A172 (cell line): ENCODE results near the gene HOXA3. TPM values are rescaled to one million over a fixed set of nuclear protein-coding genes. Genes with fewer than 3 reads are reported as not detected.

Experiments
- DNase-seq: peaks from one replicate; pipeline ENCODE4 v3.0.0-alpha.2; 2015; ENCODE audit warnings: low spot score
- total RNA-seq: library from RNA; depleted of rRNA; stranded (reverse); fragments of >200 nt; shearing (Covaris generic); gene quantifications from 2 replicates; pipeline ENCODE4 v1.2.3, GENCODE V29; 2014

Gene HOXA3
- total RNA-seq, 1 experiment from 2014 or later, result 0.41 TPM

DNA sequence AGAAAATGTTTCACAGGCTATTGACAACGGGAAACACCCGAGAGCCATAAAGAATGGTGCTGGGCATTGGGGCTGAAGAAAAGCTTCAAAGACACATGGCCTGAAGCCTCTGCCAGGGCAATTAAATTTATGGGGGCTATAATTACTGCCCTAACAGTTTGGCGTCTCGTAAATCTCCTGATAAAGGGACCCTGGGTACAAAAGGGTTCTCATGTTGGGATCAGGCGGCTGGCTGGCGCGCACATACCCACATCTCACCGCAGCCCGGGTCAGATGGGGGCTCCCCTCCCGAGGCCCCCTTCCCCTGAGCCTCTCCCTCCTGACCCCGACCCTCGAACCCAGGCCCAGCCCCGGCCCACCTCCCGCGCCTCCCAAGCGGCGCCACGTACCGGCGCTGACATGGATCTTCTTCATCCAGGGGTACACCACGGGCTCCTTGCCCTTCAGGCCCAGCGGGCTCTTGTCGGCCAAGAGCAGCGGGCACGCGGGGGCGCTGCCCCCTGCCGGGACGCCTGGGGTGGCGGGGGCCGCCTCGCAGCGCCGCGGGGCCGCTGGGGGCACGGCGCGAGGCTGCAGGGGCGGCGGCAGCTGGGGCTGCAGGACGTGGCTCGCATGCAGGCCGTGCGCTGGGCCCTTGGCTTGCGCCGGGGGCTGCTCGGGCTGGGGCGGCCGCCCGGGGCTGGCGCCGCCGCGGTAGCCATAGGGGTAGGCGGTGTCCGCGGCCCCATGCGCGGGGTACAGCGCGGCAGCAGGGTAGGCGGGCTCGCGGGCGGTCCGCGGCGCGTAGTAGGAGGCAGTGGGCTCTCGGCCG, 22.4 kb downstream of the HOXA3 start:
- DNase-seq, result no peak

DNA sequence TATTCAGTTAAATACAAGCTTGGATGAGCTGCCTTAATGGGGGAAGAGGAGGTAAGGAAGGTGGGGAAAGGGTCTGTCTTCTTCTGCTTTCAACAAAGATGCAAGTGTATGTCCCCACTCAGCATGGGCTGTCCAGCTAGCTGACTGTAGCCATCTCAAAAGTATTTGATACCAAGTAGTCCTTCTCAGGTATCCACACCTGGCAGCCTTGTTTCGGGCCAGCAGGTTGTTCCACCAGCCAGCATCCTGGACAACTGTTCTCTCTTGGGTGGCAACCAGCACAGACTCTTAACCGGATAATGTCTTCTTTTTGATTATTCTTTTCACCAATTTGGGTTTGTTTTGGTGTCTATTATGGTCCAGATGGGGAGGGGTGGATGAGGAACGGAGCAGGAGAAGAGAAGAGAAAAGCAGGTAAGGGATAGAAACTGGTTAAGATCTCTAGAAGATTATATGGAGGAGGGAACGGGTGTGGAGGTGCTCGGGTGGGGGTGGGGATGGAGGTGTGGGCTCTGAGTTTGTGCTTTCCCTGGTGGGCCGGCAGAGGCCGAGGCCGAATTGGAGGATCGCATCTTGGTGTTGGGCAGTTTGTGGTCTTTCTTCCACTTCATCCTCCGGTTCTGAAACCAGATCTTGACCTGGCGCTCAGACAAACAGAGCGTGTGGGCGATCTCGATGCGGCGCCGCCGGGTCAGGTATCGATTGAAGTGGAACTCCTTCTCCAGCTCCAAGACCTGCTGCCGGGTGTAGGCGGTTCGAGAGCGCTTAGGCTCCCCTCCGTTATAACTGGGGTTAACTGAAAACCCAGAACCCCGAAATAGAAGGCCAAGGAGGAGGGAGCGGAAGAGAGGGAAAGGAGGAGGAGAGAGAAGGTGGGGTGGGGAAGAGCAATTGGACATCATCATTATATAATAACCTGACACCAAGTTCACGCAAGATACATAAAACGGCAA, 23.3 kb downstream of the HOXA3 start:
- DNase-seq, result no peak

DNA sequence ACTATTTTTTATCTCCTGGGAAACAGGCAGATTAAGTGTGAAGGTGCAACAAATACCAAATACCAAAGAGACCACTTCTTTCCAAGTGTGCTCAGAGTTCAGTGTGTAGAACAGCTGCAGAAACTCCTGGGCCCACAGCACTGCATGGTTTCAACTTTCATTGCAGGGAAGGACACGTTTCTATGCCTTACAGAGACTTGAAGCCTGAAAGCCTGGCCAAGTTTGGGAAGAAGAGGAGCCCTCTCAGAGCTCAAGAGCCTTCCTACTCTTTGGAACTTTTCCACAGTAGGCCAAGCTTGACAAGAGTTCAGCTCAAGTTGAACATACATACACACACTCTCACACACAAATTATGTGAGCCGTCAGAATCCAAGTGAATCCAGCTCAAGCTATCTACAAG, 24.3 kb downstream of the HOXA3 start:
- DNase-seq, result no peak

DNA sequence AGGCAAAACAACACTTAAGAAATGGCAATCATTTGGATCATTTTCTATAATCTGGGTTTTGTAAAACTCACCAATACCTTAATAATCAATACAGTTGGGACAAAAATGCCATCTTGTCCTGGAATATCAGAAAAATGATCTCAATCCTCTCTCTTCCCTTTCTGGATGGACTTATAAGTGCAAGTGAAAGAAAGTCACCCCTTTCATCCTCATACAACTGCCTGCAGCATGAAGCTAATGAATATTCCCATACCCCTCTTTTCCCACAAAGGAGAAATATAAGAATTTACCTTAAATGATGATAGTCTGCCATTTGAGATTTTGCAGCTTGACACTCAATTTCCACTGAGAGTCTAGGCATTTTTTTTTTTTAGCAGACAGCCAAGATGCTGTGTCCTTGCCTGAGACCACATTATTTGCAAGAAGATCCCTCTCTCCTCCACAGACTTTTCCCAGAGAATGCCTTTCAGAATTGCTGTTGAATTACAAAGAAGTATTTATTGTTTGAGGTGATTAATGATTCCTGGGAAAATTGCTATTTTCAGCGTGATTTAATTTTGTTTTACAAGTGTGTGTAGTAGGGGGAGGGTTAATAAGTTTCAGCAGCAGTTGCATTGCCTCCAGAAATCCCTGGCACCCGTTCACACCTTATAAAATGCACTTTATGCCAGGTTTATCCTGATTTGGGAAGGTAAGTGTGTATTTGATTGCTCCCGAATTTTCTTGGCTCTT, 25.6 kb downstream of the HOXA3 start:
- no peak for DNase-seq

DNA sequence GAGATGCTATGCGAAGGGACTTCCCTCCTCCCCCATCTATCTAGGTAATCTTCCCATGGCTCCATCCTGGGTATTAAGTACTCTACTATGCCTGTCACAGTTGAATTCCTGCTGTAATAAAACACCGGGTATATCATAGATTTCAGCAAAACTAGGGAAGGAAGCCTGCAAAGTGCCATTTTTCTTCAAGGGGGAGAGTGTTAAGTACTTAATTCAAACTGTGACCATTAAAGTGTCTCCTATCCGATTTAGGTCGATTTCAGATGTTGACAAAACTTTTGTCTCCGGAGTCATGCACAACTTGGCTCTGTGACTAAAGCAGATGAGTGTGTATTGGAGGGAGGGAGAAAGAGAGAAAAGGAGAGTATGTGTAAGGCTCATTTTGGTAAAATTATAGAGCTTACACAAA, 26.4 kb downstream of the HOXA3 start:
- no peak for DNase-seq

DNA sequence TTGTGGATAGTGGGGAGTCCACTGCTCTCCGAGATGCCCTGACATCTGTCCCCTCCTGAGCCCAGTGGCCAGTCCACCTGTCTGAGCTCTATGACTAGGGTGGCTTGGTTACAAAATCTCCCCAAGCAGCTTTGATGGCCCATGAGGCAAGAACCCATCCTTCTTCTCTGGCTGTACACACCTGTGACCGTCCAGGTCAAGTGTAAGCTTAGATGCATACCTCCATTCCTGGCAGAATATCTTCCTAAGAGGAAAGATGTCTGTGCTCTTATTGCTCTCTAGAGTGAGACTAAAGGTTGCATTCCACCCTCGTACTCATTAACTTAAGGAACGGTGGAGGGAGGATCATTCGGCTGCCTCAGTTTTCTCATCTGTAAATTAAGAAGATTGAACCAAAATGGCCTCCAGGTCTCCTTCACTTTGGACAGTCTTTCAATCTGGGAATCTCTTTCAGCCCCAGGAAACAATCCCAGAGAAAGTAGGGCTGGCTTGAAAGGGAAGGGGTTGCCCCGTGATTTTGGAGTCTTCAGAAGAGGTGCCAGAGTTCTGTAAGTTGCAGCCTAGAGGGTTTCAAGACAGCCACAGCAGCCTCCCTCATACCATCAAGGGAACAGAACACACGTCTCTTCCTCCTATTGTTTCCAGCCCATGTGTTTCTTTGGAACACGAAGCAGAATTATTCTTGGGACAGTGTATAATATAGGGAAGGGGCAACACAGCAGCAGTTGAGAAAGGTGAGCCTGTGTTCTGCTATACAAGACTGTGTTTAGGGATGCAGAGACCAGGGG, 27.3 kb downstream of the HOXA3 start:
- DNase-seq, result no peak

DNA sequence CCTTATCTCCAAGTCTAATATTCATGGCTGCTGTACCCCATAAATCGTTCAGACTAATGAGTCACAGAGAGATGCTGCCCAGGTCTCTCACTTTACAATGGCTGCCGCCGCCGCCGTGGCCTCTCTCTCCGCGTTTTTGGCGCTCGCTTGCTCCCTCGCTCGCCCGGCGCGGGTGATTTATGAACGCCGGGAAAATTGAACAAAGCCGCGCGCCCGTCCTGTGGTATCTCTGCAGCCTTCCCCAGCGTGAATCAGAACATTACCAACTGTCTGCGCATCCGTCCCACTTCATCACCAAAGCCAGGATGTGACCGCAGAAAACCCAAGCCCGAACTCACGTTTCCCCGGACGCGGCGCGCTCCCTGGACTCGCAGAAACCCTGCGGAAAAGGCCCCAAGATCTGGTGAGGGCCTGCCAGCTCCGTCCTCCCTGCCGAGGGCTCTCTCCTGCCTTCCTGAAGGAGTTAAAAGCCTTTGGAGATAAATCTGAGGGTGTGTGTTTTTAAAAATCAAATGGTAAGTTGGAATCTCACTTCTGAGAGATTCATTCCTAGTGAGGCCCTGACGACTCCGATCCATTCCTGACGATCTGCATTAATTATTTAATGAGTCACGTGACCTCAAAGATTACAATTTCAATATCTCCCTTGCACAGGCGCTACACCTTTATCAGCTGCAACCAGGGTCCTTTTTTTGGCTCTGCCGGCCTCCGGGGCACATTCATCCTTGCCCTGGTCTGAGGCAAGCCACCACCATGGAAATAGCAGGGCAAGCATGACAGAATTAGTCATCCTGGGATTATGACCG, 28.1 kb downstream of the HOXA3 start:
- peak; percentile 94 for DNase-seq

DNA sequence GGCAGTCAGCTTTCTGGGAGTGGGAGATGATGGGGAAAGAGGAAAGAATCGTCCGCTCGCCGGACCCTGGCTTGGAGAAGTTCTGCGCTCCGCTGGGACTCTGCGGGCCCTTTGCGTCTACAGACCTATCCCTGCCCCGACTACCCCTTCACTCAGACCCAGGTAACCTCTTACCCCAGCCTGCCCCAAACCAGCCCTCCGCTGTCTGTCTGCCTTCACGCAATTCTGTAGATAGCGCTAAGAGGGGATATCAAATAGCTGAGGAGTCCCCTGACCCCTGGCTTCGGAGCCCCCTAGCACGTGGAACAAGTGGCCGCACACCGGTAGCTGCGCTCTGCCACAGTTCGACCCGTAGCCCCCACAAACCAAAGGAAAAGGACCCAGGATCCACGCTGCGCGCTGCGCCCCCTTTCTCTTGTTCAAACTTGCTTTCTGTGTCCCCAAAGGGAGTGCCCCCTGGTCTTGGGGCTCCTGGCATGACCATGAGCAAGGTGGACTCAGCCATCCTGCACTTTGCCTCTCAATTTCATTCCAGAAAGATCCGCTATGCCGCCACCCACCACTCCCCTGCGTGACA, 28.8 kb downstream of the HOXA3 start:
- DNase-seq, result no peak

DNA sequence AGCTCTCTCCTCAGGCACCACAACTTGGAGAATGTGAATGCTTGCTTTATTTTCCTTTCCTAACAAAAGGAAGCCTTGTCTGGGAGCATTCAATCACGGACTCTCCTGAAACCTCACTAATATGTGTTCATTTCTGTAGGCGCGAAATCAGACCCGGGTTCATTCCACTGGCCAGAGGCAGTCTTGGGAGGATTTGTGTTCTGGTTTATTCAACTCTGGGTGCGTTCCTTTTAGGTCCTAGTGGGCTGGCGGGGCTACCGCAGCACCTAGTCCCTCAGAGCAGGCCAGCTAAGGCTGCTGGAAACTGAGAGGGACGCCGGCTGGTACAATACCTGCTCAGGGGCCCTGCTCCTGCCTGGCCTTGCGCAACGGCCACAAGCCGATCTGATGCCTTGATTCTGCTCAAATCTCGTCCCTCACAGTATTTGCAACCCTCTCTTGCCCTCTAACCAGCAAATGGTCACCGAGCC, 29.3 kb downstream of the HOXA3 start:
- DNase-seq, result no peak

DNA sequence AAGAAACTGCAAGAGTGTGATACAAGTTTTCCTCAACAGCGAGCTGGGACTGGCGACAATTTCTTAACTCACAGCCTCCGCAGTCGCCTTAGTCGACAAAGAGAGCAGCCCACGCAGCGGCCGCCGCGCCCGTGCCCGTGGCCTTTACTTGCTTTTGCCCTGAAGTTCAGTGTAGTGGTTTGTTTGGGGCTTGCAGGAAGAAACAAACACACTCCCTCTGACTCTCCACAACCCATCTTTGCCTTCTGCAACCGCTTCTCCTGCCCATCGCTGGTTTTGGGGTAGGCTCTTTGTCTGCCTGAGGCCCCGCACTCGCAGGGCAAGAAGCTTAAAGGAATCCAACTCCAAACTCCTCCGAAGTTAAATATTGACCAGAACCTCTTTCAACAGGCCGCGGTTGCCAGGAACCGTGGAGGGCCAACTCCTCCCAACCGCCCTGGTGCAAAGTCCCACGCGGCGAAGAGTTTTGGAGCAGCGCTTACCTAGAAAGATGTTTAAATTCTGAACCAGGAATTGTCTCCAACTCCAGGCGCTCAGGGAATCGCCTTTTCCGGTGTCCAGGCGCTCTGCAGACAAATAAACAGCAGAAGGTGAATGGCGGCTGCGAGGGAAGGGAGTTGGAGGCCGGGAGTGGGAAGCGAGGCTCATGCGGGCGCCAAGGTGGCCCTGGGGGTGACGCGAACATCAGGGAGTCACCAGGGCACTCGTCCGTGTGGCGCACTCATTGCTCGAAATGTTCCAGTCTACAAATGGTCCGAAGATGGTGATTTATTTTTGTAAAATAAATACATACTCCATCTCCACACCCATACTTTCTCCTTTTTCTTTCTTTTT, 30.1 kb downstream of the HOXA3 start:
- no peak for DNase-seq

DNA sequence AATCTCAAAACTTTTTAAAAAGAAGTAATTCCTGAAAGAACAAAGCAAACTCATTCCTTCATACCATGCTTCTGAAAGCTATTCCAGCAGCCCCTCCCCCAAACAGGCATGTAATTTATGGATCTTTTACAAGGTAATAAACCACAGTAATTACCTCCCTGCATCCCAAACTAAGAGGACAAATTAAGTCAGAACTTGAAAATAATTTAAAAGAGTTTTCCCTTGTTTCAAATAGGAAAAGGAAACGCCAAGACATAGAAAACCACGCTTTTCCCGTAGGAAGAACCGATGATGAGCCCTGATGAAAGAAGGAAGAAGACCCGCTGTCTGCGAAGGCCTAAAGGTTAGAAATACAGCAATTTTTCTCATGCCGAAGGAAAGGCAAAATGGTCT, 30.7 kb downstream of the HOXA3 start:
- DNase-seq, result no peak

DNA sequence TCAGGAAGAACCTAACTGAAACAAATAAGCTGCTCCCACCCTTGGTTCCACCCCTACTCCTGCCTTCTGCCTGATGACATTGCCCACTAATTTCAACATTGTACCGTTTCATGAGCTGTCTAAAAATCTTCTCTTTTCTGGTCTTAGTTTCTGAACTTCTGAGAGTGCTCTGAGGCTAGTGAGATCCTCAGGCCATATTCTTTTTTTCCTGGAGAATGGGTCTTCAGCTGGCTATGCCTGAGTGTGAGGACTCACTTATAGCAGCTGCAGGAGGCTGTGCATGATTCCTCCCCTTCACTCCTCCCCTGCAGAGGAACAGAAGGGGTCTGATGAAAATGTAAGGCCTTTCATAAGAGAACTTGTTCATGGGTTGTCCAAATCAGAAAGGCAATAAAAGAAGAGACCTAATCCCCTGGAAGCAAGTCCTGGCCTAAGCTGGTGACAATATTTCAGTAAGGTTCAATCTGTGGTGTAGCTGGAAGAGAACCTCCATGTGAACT, 32.9 kb downstream of the HOXA3 start:
- no peak for DNase-seq

DNA sequence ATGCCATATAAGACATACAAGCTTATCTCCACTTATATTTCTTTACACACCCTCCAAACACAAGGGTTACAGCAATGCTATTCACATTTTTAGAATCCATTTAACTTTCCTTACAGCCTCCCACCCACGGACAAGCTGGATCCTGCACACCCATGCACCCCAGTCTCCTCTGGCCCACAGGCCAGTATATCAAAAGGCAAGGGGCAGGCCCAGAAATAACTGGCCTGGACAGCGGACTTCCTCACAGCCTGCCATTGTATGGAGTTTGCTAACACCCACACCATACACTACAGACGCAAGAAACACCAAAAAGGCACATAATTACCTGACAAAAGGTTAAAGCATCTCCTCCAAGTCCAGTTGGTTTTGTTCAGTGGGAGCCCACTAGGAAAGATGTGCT, 33.8 kb downstream of the HOXA3 start:
- DNase-seq, result no peak

DNA sequence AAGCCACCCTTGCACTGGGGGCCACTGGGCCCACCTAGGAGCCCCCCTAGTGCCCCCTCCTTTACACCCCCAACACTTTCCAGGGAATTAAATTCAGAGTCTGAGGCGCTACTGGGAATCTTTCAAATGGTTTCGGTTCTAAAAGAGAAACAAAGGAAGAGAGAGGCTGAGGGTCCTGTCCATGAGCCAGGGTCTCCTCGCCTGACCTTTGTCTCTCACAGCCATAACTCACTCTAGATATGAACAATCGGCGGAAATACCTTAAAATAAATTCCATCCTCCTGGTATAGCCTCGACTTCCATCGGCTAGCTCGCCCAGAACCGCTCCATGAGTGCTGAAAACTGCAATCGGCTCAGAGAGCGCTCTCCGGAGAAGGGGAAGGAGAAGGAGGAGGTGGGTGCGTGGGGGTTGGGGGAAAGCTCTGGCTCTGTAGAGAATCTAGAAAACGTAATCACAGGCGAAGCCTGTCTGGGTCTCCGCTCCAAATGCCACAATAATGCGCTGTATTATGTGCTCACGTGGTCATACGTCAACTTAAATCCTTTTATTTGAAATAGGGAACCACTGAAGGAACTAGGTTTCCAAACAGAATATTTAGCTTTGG, 34.4 kb downstream of the HOXA3 start:
- DNase-seq, result no peak

DNA sequence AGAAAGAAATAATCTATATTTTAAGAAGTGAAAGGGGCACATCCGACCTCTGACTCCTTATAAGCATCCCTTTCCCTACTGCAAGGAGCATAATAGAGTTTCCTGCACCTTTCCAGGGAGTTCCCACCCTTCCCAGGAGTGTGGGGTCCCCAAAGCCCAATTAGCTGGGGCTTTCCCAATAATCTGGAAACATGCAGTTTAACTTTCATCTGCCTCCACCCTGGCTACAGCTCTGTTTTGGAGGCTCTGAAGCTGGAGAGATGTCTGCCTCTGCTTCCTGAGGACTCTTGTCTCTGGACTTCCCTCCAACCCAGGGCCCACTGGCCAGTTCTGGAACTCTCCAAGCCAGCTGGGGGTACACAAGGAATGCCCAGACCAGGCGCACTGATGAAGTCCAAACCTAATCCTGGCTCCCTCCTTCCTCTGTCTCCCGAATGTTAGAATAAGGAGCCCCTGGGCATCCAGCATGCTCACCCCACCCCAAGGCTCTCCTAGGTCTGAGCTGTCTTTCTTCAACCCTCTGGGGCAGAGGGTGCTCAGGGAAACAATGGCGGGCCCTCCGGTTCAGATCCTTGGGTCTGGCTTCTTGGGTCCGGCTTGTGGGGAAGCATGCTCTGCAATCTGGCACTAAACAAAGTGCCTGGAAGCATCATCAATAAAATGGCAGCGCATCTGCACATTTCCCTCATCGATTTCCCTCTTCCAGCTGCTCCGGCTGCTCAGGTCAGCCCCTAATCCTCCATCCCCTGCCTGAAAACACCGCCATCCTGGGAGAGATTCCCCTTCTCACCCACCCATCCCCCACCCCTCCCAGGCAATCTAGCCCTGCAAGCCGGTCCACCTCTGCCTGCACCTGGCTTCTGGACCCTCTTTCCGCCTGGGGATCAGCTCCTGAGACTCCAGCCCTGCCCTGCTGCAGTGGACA, 35.2 kb downstream of the HOXA3 start:
- no peak for DNase-seq

DNA sequence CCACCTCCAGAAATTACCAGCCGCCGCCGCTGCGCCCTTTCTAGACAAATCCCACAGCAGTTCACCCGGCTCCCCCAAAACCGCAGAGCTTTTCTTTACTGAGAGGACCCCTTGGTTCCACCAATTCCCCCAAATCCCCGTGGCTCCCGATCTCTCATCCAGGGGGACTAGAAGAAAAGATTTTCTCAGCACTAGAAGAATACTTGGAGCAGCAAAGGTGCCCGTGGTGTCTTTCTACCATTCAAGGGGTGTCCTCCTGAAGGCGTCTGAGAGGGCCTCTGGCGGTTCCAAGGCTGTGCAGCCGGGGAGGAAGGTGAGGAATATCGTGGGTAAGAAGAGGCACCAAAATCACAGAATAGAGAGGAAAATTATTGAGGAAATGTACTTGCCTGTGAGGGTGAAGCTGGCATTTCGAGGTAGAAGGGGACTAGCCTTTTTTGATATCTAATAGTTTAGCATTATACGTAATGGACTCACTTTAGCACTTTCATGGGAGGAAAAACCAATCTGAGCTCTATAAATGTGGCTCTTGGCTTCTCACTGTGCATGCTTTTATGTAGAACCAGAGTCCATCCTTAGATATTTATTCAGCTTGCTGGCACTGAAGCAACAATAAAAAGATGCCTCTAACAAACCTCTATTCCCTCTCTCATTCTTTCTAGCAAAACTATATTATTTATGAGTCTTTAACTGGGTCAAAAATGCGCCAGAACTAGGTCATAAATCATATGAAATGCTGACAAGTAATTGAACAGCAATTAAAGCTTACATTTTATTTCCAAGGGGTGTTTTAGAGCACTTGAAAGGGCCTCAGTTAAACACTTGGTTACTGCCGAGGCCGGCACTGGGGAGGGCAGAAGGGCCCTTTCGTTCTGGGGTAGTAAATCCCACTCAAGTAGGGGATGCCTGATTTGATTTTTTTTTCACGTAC, 36.1 kb downstream of the HOXA3 start:
- no peak for DNase-seq
